Measurements from ENCODE around the gene ABR. TPM values are rescaled to one million over a fixed set of nuclear protein-coding genes. Genes with fewer than 3 reads are reported as not detected.
"Not testable (repeated sequence)": the region's sequence is repeated elsewhere in the genome, so short reads cannot be mapped to it uniquely, and the experiment has no call there.

The ABR gene
- polyA plus RNA-seq, 1 donor from 2014 or later, result 34.5 TPM

DNA sequence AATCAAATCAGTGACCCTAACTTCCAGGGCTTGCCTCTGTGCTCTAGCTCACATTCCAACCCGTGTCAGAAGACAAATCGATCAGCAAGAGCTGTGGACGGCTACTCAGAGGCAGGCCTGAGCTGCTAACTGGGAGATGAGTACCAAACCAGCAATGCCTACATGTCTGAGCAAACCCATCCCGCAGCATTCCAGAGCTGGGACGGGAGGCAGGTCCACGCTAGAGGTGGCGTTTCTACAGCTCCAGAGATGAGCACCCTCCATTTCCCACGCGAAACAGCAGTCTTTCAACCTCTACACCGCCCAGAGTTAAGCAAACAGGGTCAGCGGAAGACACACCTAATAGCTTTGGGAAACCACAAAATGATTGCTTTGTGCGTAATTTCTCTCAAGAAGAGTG, 206.7 kb downstream of the ABR start:
- H3K4me3 ChIP-seq (ENCODE audit: low read length), result no peak overlapping the region
- H4K20me1 ChIP-seq (ENCODE audit: insufficient read depth), result no peaks in the 10 kb centered on the region
- H3K9me3 ChIP-seq (ENCODE audit: low read length), result no peaks in the 10 kb centered on the region
- H3K79me2 ChIP-seq (replicated peaks; ENCODE audit: insufficient read depth, low read length), result peaks cover 81% of the 10 kb centered on the region
- H2AFZ ChIP-seq (ENCODE audit: low read depth, low read length), result no peak overlapping the region
- TF ChIP-seq SMC3 (conservative IDR thresholded peaks at IDR 0.05; ENCODE audit: poor library complexity) (no peak), EP300 (conservative IDR thresholded peaks at IDR 0.05; ENCODE audit: poor library complexity, severe bottlenecking) (no peak)
- H3K9ac ChIP-seq (ENCODE audit: low read length), result no peak overlapping the region
- H3K27ac ChIP-seq (ENCODE audit: low read length), result no peak overlapping the region
- H3F3A ChIP-seq (ENCODE audit: insufficient read depth, low read length, poor library complexity, severe bottlenecking), result no peaks in the 10 kb centered on the region
- H3K4me2 ChIP-seq (ENCODE audit: low read length), result no peak overlapping the region
- no peaks in the 10 kb centered on the region for H3K9me2 ChIP-seq (ENCODE audit: insufficient read depth, low read length)
- H3K36me3 ChIP-seq (ENCODE audit: insufficient read depth, low read length), result no peaks in the 10 kb centered on the region
- H3K27me3 ChIP-seq (ENCODE audit: insufficient read depth, low read depth, low read length), result no peaks in the 10 kb centered on the region

DNA sequence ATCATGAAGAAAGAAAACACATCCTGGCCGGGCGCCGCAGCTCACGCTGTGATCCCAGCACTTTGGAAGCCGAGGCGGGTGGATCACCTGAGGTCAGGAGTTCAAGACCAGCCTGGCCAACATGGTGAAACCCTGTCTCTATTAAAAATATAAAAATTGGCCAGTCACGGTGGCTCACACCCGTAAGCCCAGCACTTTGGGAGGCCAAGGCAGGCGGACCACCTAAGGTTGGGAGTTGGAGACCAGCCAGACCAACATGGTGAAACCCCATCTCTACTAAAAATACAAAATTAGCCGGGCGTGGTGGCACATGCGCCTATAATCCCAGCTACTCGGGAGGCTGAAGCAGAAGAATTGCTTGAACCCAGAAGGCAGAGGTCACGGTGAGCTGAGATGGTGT, 207.9 kb downstream of the ABR start:
- H4K20me1 ChIP-seq (ENCODE audit: insufficient read depth); H3F3A ChIP-seq (ENCODE audit: insufficient read depth, low read length, poor library complexity, severe bottlenecking); H3K9me3 ChIP-seq (ENCODE audit: low read length); H3K9me2 ChIP-seq (ENCODE audit: insufficient read depth, low read length); H3K36me3 ChIP-seq (ENCODE audit: insufficient read depth, low read length); H3K27me3 ChIP-seq (ENCODE audit: insufficient read depth, low read depth, low read length); H3K9ac ChIP-seq (ENCODE audit: low read length); H2AFZ ChIP-seq (ENCODE audit: low read depth, low read length); H3K4me2 ChIP-seq (ENCODE audit: low read length); H3K4me3 ChIP-seq (ENCODE audit: low read length); H3K27ac ChIP-seq (ENCODE audit: low read length): not testable (repeated sequence)
- H3K79me2 ChIP-seq (replicated peaks; ENCODE audit: insufficient read depth, low read length), result peaks cover 80% of the 10 kb centered on the region

DNA sequence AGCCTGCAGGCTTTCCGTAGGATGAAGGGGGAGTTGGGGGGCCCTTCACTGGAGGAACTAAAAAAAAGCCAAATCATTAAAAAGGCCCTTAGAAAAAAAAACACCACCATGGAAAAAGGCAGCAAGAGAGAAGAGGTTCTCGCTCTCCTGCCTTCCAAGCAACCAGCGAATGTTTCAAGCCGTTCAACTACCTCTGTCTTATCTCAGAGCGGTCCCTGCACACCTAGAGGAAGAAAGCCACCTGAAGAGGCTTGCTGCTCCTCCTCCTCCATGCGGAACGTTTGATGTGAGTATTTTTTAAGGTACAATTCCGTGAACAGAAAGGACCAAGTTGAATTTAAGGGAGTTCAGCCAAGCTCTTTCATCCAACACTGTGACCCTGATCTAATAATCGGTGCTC, 209.4 kb downstream of the ABR start:
- no peak for TF ChIP-seq MXI1 (conservative IDR thresholded peaks at IDR 0.05; ENCODE audit: poor library complexity, severe bottlenecking)
- no peak for TF ChIP-seq POLR2AphosphoS5 (IDR thresholded peaks at IDR 0.05)
- TF ChIP-seq TAF1 (IDR thresholded peaks at IDR 0.05; ENCODE audit: low read depth), result no peak
- TF ChIP-seq RAD21 (conservative IDR thresholded peaks at IDR 0.05), result no peak
- TF ChIP-seq SMC3 (conservative IDR thresholded peaks at IDR 0.05; ENCODE audit: poor library complexity), result no peak
- TF ChIP-seq, protein P1, sequence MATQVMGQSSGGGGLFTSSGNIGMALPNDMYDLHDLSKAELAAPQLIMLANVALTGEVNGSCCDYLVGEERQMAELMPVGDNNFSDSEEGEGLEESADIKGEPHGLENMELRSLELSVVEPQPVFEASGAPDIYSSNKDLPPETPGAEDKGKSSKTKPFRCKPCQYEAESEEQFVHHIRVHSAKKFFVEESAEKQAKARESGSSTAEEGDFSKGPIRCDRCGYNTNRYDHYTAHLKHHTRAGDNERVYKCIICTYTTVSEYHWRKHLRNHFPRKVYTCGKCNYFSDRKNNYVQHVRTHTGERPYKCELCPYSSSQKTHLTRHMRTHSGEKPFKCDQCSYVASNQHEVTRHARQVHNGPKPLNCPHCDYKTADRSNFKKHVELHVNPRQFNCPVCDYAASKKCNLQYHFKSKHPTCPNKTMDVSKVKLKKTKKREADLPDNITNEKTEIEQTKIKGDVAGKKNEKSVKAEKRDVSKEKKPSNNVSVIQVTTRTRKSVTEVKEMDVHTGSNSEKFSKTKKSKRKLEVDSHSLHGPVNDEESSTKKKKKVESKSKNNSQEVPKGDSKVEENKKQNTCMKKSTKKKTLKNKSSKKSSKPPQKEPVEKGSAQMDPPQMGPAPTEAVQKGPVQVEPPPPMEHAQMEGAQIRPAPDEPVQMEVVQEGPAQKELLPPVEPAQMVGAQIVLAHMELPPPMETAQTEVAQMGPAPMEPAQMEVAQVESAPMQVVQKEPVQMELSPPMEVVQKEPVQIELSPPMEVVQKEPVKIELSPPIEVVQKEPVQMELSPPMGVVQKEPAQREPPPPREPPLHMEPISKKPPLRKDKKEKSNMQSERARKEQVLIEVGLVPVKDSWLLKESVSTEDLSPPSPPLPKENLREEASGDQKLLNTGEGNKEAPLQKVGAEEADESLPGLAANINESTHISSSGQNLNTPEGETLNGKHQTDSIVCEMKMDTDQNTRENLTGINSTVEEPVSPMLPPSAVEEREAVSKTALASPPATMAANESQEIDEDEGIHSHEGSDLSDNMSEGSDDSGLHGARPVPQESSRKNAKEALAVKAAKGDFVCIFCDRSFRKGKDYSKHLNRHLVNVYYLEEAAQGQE (IDR thresholded peaks at IDR 0.05; ENCODE audit: borderline replicate concordance), result no peak
- Histone ChIP-seq H3K36me3 (ENCODE audit: insufficient read depth, low read length) (no peaks in the 10 kb centered on the region), H3K9me2 (ENCODE audit: insufficient read depth, low read length) (no peaks in the 10 kb centered on the region), H3F3A (ENCODE audit: insufficient read depth, low read length, poor library complexity, severe bottlenecking) (no peaks in the 10 kb centered on the region), H4K20me1 (ENCODE audit: insufficient read depth) (no peaks in the 10 kb centered on the region), H2AFZ (ENCODE audit: low read depth, low read length) (no peak overlapping the region), H3K79me2 (replicated peaks; ENCODE audit: insufficient read depth, low read length) (peaks cover 67% of the 10 kb centered on the region), H3K9me3 (ENCODE audit: low read length) (no peaks in the 10 kb centered on the region), H3K9ac (ENCODE audit: low read length) (peak overlapping the region; percentile 45), H3K4me3 (ENCODE audit: low read length) (peak overlapping the region; percentile 58), H3K27me3 (ENCODE audit: insufficient read depth, low read depth, low read length) (no peaks in the 10 kb centered on the region), H3K27ac (ENCODE audit: low read length) (peak overlapping the region; percentile 26), H3K4me2 (ENCODE audit: low read length) (peak overlapping the region; percentile 59)
